ENCODE data around the gene OR10H5.

GRCh38 chr19:15776991-15777970 is 10.2 kb upstream of the OR10H5 start:
- TF ChIP-seq, protein P1, sequence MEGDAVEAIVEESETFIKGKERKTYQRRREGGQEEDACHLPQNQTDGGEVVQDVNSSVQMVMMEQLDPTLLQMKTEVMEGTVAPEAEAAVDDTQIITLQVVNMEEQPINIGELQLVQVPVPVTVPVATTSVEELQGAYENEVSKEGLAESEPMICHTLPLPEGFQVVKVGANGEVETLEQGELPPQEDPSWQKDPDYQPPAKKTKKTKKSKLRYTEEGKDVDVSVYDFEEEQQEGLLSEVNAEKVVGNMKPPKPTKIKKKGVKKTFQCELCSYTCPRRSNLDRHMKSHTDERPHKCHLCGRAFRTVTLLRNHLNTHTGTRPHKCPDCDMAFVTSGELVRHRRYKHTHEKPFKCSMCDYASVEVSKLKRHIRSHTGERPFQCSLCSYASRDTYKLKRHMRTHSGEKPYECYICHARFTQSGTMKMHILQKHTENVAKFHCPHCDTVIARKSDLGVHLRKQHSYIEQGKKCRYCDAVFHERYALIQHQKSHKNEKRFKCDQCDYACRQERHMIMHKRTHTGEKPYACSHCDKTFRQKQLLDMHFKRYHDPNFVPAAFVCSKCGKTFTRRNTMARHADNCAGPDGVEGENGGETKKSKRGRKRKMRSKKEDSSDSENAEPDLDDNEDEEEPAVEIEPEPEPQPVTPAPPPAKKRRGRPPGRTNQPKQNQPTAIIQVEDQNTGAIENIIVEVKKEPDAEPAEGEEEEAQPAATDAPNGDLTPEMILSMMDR (IDR thresholded peaks at IDR 0.05; ENCODE audit: insufficient read depth, low read length, poor library complexity, severe bottlenecking) = no peak
- no peak for TF ChIP-seq EZH2phosphoT487 (conservative IDR thresholded peaks at IDR 0.05; ENCODE audit: low read length)
